GM12892 (cell line): ENCODE results near the gene TEAD1.

Experiments
- DNase-seq: peaks from one replicate; pipeline ENCODE4 v3.0.0; 2011; ENCODE audit not compliant: insufficient read length
- FAIRE-seq: peaks from 2 replicates; lab custom pipeline; 2011; peaks lifted over from hg19 to GRCh38; lab: Jason Lieb, UNC
- POLR2A ChIP-seq: IDR thresholded peaks from 2 replicates; pipeline ENCODE4 v1.6.1; 2011; ENCODE audit warnings: low read depth, low read length, control low read depth
- POLR2AphosphoS5 ChIP-seq: IDR thresholded peaks from 2 replicates; pipeline ENCODE4 v1.6.1; 2011; ENCODE audit warnings: low read depth, low read length, control low read depth
- TAF1 ChIP-seq: IDR thresholded peaks from 2 replicates; pipeline ENCODE4 v1.6.1; 2011; ENCODE audit warnings: low read depth, mild to moderate bottlenecking, control low read depth, low read length, borderline replicate concordance

TEAD1 gene

DNA sequence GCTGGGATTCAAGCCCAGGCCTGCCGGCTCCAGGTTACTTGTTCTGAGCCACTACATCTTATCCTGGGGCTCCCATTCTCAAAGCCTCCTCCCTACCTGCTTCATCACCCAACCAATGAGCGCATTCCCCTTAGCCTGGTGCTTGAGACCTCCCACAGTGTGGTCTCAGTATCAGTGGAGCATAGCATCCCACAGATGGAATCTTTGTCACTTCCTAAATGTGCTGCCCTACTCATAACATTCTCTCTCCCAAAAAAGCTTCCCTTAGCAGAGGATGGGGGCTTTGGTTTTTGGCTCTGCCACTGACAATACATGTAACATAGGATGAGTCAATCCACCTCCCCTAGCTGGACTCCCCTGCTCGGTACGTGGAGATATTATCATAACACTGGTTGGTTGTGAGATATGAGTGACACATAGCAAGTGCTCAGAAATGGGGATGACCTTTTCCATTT is 28.8 kb downstream of the TEAD1 start:
- DNase-seq (no peak), FAIRE-seq (no peak)
- no peak for TF ChIP-seq POLR2AphosphoS5
- TF ChIP-seq TAF1, result no peak
- TF ChIP-seq POLR2A, result no peak

DNA sequence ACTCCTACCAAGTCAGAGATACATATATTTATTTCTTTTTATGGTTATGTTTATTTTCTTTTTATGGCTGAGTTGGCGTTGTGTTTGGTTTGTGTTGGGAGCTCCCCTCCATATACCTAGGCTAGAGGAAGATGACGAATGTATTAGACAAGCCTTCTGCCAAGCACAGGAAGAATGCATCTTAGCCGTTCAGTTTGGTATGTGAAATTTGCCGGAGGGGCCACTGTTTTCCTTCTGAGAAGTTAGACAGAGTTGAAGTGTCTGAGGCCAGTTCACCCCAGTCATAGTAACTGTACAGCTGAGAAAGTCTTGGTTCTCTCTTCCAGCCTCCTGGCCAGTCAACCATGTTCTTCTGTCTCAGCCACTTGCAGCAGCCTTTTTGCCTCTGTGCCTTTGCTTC is 29.8 kb downstream of the TEAD1 start:
- no peak for DNase-seq
- no peak for TF ChIP-seq TAF1
- no peak for TF ChIP-seq POLR2A
- TF ChIP-seq POLR2AphosphoS5, result no peak
- peak; percentile 81 for FAIRE-seq

DNA sequence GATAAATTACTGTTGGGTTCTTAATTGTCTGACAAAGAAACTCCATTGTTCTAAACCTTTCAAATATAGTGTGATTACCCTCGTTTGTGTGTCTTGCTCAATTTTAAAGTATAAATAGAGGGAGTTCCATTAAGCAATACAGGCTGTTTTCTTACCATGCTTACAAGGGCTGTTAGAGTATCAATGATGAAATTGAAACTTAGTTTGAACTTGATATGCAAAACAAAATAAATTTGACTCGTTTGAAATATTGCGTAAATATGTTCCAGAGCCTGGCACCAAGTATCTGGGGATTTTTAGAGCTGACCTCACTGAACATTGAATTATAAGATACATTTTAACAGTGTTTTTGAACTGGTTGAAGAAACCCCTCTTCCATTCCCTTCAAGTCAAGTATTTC is 31.7 kb downstream of the TEAD1 start:
- no peak for FAIRE-seq
- DNase-seq, result no peak

DNA sequence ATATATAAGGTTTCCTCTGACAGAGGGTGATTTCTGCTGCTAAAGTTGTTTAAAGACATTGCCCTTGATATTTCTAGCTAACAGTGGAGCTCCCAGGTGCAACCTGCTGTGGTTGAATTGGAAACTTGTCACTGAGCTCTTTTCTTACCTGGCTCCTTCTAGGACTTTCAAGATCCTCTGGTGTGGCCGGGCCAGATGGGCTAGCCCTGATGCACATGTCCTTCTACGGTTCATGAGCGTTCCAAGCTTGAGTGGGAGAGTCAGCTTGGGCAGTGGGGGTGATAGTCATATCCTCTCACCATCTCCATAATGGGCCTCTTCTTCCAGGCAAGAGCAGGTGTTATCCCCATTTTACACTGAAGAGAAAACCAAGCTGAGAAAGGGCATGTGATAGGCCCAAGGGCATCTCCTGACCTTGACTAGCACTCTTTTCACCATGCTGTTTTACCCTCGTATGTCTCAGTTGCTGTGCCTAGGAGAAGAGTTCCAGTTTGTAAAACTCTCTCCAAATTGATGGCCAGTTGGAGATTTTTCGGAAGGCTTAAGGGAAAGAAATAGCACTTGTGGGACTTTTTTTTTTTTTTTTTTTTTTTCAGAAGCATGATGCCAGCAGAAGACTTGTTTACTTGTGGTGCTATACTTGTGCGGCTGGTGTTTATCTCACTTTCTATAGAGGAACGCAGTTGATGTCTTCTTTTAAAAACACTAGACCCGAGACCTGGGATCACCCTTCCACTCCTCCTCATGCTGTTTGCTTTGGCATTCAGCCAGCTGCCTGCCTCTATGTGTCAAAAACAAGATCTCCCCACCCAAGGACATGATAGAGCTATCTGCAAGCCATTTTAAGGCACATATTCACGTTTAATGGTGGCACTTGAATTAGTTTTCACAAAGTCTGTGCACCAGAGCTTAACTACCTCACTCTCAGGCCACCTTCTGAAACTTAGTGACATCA is 32.6 kb downstream of the TEAD1 start:
- FAIRE-seq, result peak; percentile 40
- no peak for DNase-seq
- no peak for TF ChIP-seq TAF1
- TF ChIP-seq POLR2AphosphoS5, result no peak
- TF ChIP-seq POLR2A, result peak; percentile 35; the same call in 1 of the 2 replicates

More for the DNA sequence above, 31.7 kb downstream of the TEAD1 start:
- TF ChIP-seq TAF1 (no peak), POLR2A (no peak), POLR2AphosphoS5 (no peak)

DNA sequence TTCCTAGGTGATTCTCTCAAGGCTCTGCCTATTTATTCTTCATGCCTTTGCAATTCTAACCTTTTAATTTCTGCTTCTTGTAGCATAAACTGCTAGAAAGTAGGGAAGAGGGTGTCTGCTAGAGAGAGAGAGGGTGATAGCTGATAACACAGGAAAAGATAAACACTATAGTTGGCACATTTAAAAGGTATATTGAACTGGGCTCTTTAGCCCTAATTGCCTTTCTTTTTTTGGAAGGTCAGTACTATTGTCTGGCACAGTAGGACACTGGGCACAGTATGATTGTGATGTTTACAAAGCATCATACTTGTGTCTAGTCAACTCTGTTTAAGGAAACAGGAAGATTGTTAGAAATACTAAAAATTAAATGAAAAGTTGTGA is 33.3 kb downstream of the TEAD1 start:
- DNase-seq (no peak), FAIRE-seq (no peak)
- TF ChIP-seq POLR2A (no peak), TAF1 (no peak), POLR2AphosphoS5 (no peak)

DNA sequence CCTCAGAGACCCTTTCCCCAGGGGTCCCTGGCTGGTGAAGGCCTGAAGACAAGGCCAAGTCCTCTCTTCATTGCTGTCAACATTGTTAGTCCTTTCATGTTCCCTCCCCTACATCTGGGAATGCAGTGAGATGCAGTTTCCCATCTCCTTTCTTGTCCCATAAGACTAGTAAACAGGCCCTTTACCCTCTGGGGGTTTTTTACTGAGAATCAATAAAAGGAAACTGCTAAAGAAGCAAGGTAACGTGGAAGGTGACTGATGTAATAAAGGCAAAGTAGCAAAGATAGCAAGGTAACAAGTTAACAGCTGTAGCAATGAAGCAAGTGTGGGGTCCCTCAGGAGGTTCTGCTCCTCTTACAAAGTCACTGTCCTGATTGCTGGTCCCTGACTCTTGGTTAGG is 37.3 kb downstream of the TEAD1 start:
- DNase-seq (no peak), FAIRE-seq (no peak)
- TF ChIP-seq POLR2A (no peak), TAF1 (no peak), POLR2AphosphoS5 (no peak)

DNA sequence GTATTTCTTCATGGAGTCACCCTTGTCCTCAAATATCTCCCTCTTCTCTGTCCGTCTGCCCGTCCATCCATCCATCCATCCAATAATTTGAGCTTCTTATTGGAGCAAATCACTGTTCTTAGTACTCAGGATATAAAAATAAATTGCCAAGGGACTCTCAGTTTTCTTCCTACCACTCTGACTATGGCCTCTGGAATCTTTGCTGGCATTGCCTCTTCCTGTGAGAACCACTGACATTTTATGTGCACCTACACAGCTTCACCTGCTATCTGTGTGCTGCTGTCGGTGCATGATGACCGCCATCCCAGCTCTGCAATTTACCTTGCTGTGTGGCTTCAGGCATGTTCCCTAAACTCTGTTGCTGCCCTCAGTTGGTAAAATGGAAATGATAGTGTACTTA is 37.9 kb downstream of the TEAD1 start:
- FAIRE-seq, result no peak
- TF ChIP-seq POLR2AphosphoS5 (no peak), POLR2A (no peak), TAF1 (no peak)
- DNase-seq, result no peak

DNA sequence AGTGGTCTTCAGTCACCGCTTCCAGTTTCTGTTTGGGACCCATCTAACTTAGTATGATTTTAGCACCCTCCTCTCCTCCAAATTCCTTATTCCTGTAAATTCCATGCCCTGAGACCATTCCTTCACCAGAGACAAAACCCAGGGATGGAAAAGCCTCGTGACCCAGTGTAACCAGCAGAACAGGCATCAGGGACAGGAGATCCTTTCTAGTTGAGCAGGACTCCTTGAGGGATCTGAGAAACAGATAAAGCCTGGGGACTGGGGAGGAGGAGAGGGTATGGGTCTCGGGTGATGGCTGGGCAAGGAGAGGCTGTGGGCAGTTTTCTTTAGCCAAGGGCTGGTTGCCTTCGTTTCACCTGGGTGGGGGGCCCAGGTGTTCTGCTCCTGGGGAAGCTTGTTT is 40.9 kb downstream of the TEAD1 start:
- DNase-seq (no peak), FAIRE-seq (no peak)
- TF ChIP-seq POLR2A (no peak), POLR2AphosphoS5 (no peak), TAF1 (no peak)

DNA sequence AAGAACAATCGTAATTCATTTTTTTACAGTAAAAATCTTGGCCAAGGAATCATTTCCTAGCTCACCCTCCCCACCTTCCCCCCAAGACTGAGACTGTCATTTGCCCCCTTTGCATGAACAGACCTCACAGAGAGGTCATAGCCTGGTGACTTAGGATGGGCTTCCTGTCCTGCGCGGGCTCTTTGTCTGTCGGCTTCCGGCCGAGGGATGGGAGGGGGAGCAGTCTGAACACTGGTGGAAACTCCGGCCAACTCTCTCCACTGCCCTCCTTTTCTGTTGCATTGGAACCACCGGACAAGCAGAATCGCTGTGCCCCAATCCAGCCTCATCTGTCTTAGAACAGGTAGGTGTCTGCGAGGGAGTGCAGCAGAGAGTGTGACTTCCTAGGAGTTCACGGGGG is 41.7 kb downstream of the TEAD1 start:
- FAIRE-seq (no peak), DNase-seq (no peak)
- TF ChIP-seq TAF1 (no peak), POLR2AphosphoS5 (no peak), POLR2A (no peak)

DNA sequence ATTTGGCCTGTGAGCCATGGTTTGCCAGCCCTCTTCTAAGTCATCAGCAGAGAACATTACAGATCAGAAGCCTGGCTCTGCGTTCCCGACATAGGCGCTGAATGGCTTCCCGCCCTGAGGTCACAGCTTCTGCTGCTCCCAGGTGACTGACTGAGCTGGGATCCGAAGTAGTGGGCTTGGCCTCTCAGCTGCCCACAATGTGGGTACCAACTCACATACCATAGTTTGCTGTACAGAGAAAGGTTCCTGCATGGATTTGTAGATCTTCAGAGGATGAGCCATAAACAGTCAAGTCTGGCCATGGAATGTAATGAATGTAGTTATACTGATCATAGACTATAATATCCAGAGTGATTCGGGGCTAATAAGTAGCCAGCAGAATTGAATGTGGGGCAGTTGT is 42.6 kb downstream of the TEAD1 start:
- FAIRE-seq (no peak), DNase-seq (no peak)
- TF ChIP-seq POLR2AphosphoS5 (no peak), POLR2A (no peak), TAF1 (no peak)

DNA sequence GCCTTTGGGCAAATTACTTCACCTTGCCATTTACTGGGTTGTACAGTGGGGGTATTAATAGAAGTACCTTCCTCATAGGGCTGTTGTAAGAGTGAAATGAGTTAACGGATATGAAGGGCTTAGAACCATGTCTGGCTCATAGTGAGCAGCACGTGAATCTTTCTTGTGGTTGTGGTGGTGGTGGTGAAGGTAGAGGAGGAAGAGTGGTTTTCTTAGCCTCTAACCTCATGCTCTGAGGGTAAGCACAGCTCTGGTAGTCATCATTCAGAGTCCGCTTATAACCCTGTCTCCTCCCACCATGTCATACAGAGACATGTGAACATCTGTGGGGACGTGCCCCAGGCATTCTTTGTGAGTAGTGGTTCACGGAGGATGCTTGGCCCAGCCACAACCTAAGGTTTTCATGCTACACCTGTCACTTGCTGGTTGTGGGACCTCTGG is 43.6 kb downstream of the TEAD1 start:
- TF ChIP-seq POLR2A (no peak), POLR2AphosphoS5 (no peak), TAF1 (no peak)
- peak; percentile 99 for FAIRE-seq
- DNase-seq, result no peak

DNA sequence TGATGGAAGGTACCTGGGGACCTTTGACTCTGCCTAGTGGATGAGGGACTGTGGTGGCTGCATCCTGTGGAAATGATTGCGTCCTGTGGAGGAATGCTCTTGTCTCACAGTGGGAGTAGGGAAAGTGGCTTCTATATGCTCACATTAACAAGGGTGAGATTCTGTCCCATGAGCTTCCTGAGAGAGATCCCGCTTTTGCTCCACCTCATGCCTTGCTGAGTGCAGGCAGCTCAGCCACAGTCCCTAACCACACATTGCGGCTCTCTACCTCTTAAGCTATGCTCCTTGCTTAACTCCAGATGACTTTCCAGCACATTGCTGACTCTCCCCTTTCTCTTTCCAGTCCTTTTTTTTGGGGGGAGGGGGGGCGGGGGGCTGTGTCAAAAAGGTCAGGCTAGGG is 45.0 kb downstream of the TEAD1 start:
- FAIRE-seq, result no peak
- no peak for TF ChIP-seq POLR2AphosphoS5
- TF ChIP-seq POLR2A, result no peak
- no peak for TF ChIP-seq TAF1
- no peak for DNase-seq

DNA sequence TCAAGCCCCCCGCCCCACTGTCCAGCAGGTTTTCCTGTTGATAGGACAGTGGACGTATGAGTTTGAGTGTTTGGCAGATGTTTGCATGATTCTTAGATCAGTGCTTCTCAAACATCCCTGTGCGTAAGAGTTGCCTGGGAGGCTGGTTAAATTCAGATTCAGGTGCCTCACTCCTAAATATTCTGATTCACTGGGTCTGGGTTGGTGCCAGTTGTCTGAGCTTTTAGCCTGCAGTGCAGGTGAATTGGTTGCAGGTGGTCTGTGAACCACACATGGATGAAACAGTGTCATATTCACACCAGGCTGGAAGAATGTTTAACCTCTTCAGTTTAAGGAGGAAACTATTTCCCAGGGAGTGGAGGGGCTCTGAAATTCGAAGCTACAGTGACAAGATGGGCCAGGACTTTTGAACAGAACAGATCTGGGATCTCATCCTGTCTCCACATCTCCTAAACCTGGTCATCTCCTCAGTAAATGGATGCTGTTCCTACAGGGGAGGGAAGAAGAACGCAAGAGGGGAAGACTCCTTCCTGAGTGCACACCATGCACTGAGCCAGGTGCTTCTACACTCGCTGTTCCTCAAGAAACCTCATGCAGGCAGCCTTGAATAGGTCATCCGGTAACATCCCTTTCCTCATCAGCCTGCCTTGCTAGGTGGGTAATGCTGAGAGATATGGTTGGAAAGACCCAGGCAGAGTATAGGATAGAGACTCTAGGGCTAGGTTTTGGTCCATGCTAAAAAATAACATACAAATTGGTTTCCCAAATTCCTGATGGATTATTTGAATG is 47.8 kb downstream of the TEAD1 start:
- DNase-seq, result no peak
- TF ChIP-seq TAF1 (no peak), POLR2AphosphoS5 (no peak), POLR2A (no peak)
- no peak for FAIRE-seq
